PC-3 (cell line): ENCODE measurements around the gene TAS2R50. TPM values are rescaled to one million over a fixed set of nuclear protein-coding genes. Genes with fewer than 3 reads are reported as not detected.

Source experiments
- ATAC-seq: fragments of 200-7000 bp; cut with Tn5 transposase; 2 replicates; pipeline ENCODE4 v1.9.1; 2020; ENCODE audit warnings: mild to moderate bottlenecking, moderate library complexity
- BruUV-seq: library from RNA; stranded (reverse); fragments of 400-500 nt; replicated peaks from 2 replicates; lab custom pipeline; 2021; lab: Mats Ljungman, UMichigan
- CTCF ChIA-PET: fragments of 300-600 bp; sonication (Branson Sonifier 250); formaldehyde crosslinking; loops from one replicate; lab custom pipeline; 2022; ENCODE audit warnings: antibody characterized with exemption; lab: Charles Lee
- POLR2A ChIA-PET: fragments of 300-600 bp; sonication (Branson Sonifier 250); formaldehyde crosslinking; loops from one replicate; lab custom pipeline; 2022; ENCODE audit warnings: antibody characterized with exemption; ENCODE audit not compliant: unreplicated experiment; lab: Charles Lee
- DNase-seq: peaks from one replicate; pipeline ENCODE4 v3.0.0-alpha.2; 2015
- H2AFZ ChIP-seq: fragments of 300-600 bp; sonication (generic); 2 replicates; pipeline ENCODE4 v1.6.0; 2016; ENCODE audit warnings: antibody characterized with exemption, low read length
- H3F3A ChIP-seq: fragments of 300-600 bp; sonication (generic); one replicate; pipeline ENCODE4 v1.6.0; 2017; ENCODE audit warnings: antibody characterized with exemption, low read length, control low read depth, mild to moderate bottlenecking; ENCODE audit not compliant: unreplicated experiment
- H3K27ac ChIP-seq: fragments of 300-600 bp; sonication (generic); 2 replicates; pipeline ENCODE4 v1.5.1; 2016; ENCODE audit warnings: mild to moderate bottlenecking, low read length
- H3K27me3 ChIP-seq: fragments of 300-600 bp; sonication (generic); 2 replicates; pipeline ENCODE4 v1.6.1; 2016; ENCODE audit warnings: low read length, mixed read lengths
- H3K36me3 ChIP-seq: fragments of 300-600 bp; sonication (generic); 2 replicates; pipeline ENCODE4 v1.6.1; 2016; ENCODE audit warnings: low read depth, mixed run types, low read length, mixed read lengths
- H3K4me1 ChIP-seq: fragments of 300-600 bp; sonication (generic); 2 replicates; pipeline ENCODE4 v1.5.1; 2016; ENCODE audit warnings: low read length; ENCODE audit not compliant: insufficient read depth
- H3K4me2 ChIP-seq: fragments of 300-600 bp; sonication (generic); 2 replicates; pipeline ENCODE4 v1.6.0; 2016; ENCODE audit warnings: low read length
- H3K4me3 ChIP-seq: fragments of 300-600 bp; sonication (generic); 2 replicates; pipeline ENCODE4 v1.5.1; 2016; ENCODE audit warnings: mild to moderate bottlenecking, low read length, mixed read lengths
- H3K79me2 ChIP-seq: fragments of 300-600 bp; sonication (generic); 2 replicates; pipeline ENCODE4 v1.6.1; 2017; ENCODE audit warnings: low read length, mixed read lengths
- H3K9ac ChIP-seq: fragments of 300-600 bp; sonication (generic); 2 replicates; pipeline ENCODE4 v1.6.0; 2016; ENCODE audit warnings: mild to moderate bottlenecking, low read length
- H3K9me2 ChIP-seq: fragments of 300-600 bp; sonication (generic); replicated peaks from 2 replicates; pipeline ENCODE4 v1.6.1; 2016; ENCODE audit warnings: mixed run types, low read length, mixed read lengths
- H3K9me3 ChIP-seq: fragments of 300-600 bp; sonication (generic); 2 replicates; pipeline ENCODE4 v1.6.1; 2016; ENCODE audit warnings: low read length, mixed read lengths
- H4K20me1 ChIP-seq: fragments of 300-600 bp; sonication (generic); 2 replicates; pipeline ENCODE4 v1.6.1; 2016; ENCODE audit warnings: low read length, mixed read lengths
- EZH2 ChIP-seq: fragments of 300-600 bp; sonication (generic); IDR thresholded peaks from one replicate; pipeline ENCODE4 v1.6.1; 2017; ENCODE audit warnings: antibody characterized with exemption, mild to moderate bottlenecking, low read length; ENCODE audit not compliant: unreplicated experiment
- EZH2phosphoT487 ChIP-seq: fragments of 300-600 bp; sonication (generic); IDR thresholded peaks from 2 replicates; pipeline ENCODE4 v1.6.1; 2018; ENCODE audit warnings: mild to moderate bottlenecking, antibody characterized with exemption, low read length, borderline replicate concordance
- intact Hi-C: fragments of 100-400 bp; cut with micrococcal nuclease; formaldehyde crosslinking; loops from 2 replicates; pipeline ENCODE4 v1.9.0; 2023
- total RNA-seq: library from RNA; depleted of rRNA; stranded (reverse); fragments of >200 nt; gene quantifications from 2 replicates; pipeline ENCODE4 v1.2.3, GENCODE V29; 2014
- TF ChIP-seq, protein P1 (sequence below): fragments of 300-600 bp; sonication (generic); conservative IDR thresholded peaks from 2 replicates; pipeline ENCODE4 v1.5.1; 2017; ENCODE audit warnings: antibody characterized with exemption, low read depth, mild to moderate bottlenecking, low read length

The TAS2R50 gene
- total RNA-seq, 1 experiment from 2014 or later: 0.29 TPM

DNA sequence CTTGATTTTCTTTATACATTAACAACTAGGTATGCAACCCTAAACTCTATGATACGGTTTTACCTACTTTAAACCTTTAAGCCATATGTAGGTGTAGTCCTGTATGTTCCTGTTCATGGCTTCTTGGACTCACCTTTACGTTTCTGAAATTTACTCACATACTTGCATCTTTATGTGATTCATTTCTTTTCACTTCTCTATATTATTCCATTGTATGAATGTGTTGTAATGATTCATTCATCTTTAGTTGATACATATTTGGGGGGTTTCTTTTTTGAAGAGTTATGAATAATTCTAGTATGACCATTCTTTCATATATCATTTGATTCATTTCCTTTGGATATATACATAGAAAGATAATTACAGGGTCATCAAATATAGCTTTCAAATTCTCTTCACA is 2.4 kb upstream of the TAS2R50 start:
- H3K36me3 ChIP-seq: peaks cover 7% of the 10 kb centered on the region; the same call in 1 of the 2 replicates
- no peaks in the 10 kb centered on the region for H3K9me2 ChIP-seq
- no peaks in the 10 kb centered on the region for H3K4me1 ChIP-seq
- no peak overlapping the region for H3K4me2 ChIP-seq
- H3K4me3 ChIP-seq: no peak overlapping the region
- ATAC-seq (no peak), DNase-seq (no peak)
- no peak overlapping the region for H2AFZ ChIP-seq
- no peak overlapping the region for H3K27ac ChIP-seq
- no peaks in the 10 kb centered on the region for H3K79me2 ChIP-seq
- H4K20me1 ChIP-seq: no peaks in the 10 kb centered on the region
- no peaks in the 10 kb centered on the region for H3K9me3 ChIP-seq
- no peaks in the 10 kb centered on the region for H3K27me3 ChIP-seq
- no TSS peak for BruUV-seq
- POLR2A ChIA-PET: no interaction called here
- TF ChIP-seq, protein P1, sequence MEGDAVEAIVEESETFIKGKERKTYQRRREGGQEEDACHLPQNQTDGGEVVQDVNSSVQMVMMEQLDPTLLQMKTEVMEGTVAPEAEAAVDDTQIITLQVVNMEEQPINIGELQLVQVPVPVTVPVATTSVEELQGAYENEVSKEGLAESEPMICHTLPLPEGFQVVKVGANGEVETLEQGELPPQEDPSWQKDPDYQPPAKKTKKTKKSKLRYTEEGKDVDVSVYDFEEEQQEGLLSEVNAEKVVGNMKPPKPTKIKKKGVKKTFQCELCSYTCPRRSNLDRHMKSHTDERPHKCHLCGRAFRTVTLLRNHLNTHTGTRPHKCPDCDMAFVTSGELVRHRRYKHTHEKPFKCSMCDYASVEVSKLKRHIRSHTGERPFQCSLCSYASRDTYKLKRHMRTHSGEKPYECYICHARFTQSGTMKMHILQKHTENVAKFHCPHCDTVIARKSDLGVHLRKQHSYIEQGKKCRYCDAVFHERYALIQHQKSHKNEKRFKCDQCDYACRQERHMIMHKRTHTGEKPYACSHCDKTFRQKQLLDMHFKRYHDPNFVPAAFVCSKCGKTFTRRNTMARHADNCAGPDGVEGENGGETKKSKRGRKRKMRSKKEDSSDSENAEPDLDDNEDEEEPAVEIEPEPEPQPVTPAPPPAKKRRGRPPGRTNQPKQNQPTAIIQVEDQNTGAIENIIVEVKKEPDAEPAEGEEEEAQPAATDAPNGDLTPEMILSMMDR: no peak
- TF ChIP-seq EZH2: no peak
- no peak for TF ChIP-seq EZH2phosphoT487
- intact Hi-C loops: no loop called here
- H3K9ac ChIP-seq: no peak overlapping the region
- CTCF ChIA-PET: no interaction called here
- H3F3A ChIP-seq: no peaks in the 10 kb centered on the region

DNA sequence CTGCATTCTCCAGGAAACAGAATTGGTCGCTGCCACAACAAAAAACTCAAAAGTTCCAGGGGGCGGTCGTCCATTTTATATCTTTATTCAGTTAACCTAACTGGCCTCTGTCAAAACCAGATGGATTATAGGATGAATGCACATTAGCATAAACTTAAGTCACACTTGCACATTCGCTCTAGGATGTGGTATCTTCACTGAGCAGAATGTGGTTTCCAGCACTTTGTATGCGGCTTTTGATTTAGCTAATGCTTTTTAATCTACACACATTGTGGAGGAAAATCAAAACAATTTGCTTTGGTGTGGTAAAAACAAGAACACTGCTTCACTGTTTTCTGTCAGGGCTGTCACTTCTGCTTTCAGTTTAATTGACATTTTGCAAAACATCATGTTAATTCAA is 4.5 kb downstream of the TAS2R50 start:
- Histone ChIP-seq H4K20me1 (no peaks in the 10 kb centered on the region), H2AFZ (no peak overlapping the region), H3F3A (no peaks in the 10 kb centered on the region), H3K9me3 (no peaks in the 10 kb centered on the region), H3K4me1 (no peaks in the 10 kb centered on the region), H3K4me2 (no peak overlapping the region), H3K9ac (no peak overlapping the region), H3K36me3 (no peaks in the 10 kb centered on the region), H3K79me2 (no peaks in the 10 kb centered on the region), H3K27ac (no peak overlapping the region), H3K4me3 (no peak overlapping the region), H3K27me3 (no peaks in the 10 kb centered on the region), H3K9me2 (no peaks in the 10 kb centered on the region)
- intact Hi-C loops: no loop called here
- ATAC-seq (no peak), DNase-seq (no peak)
- TF ChIP-seq, protein P1: no peak
- TF ChIP-seq EZH2phosphoT487: no peak
- TF ChIP-seq EZH2: no peak
- ChIA-PET POLR2A (no interaction called here), CTCF (no interaction called here)
- BruUV-seq: no TSS peak

DNA sequence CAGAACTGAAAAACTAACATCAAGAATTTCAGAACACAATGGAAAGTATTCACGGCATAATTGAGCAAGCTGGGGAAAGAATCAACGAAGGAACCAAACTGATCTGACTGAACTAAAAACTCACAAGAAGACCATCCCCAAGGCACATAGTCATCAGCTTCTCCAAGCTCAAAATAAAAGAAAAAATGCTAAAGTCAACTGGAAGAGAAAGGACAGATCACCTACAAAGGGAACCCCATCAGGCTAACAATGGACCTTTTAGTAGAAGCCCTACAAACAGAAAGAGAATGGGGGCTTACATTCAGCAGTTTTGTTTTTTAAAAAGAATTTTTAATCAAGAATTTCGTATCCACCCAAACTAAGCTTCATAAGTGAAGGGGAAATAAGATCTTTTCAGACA is 11.7 kb downstream of the TAS2R50 start:
- H3K9ac ChIP-seq: no peak overlapping the region
- no peaks in the 10 kb centered on the region for H3K9me3 ChIP-seq
- BruUV-seq: no TSS peak
- ChIA-PET CTCF (no interaction called here), POLR2A (no interaction called here)
- ATAC-seq: no peak
- H3K4me2 ChIP-seq: no peak overlapping the region
- no peaks in the 10 kb centered on the region for H3K36me3 ChIP-seq
- no peaks in the 10 kb centered on the region for H4K20me1 ChIP-seq
- no peaks in the 10 kb centered on the region for H3K9me2 ChIP-seq
- no peak for DNase-seq
- H3K4me3 ChIP-seq: no peak overlapping the region
- H3K79me2 ChIP-seq: no peaks in the 10 kb centered on the region
- no peaks in the 10 kb centered on the region for H3K27me3 ChIP-seq
- no peaks in the 10 kb centered on the region for H3F3A ChIP-seq
- H3K4me1 ChIP-seq: no peaks in the 10 kb centered on the region
- TF ChIP-seq EZH2phosphoT487 (no peak), EZH2 (no peak)
- TF ChIP-seq, protein P1: no peak
- no peak overlapping the region for H3K27ac ChIP-seq
- no peak overlapping the region for H2AFZ ChIP-seq
- intact Hi-C loops: no loop called here
